Endothelial cell of umbilical vein (primary cell): Measurements from ENCODE around the gene MDM1. TPM values are rescaled to one million over a fixed set of nuclear protein-coding genes. Genes with fewer than 3 reads are reported as not detected.

ENCODE experiments used
- BruUV-seq: library from RNA; stranded (reverse); fragments of 400-500 nt; replicated peaks from 2 replicates; lab custom pipeline; 2021; lab: Mats Ljungman, UMichigan
- CTCF ChIA-PET: fragments of 300-600, 350-600 bp; sonication (Branson Sonifier 250); formaldehyde crosslinking; loops from one replicate; lab custom pipeline; 2021; ENCODE audit warnings: antibody characterized with exemption, inconsistent platforms; lab: Charles Lee
- POLR2A ChIA-PET: fragments of 300-600, 350-600 bp; sonication (Branson Sonifier 250); formaldehyde crosslinking; loops from one replicate; lab custom pipeline; 2021; ENCODE audit warnings: antibody characterized with exemption, inconsistent platforms; lab: Charles Lee
- DNase-seq: peaks from one replicate; pipeline ENCODE4 v3.0.0-alpha.2; 2011; ENCODE audit warnings: low read depth, low spot score
- FAIRE-seq: peaks from 2 replicates; lab custom pipeline; 2011; peaks lifted over from hg19 to GRCh38; lab: Jason Lieb, UNC
- H2AFZ ChIP-seq: 2 replicates; pipeline ENCODE4 v1.6.0; 2012; ENCODE audit warnings: low read depth, low read length, control low read depth, inconsistent platforms
- H3K27ac ChIP-seq: 2 replicates; pipeline ENCODE4 v1.5.1; 2011; ENCODE audit warnings: low read depth, mild to moderate bottlenecking, control low read depth, low read length, moderate library complexity; ENCODE audit not compliant: insufficient read depth
- H3K27me3 ChIP-seq, 2 experiments: 2 replicates each; pipeline versions ENCODE4 v1.6.0 to v1.6.1; 2011; ENCODE audit warnings: low read length in 2 of 2, mixed read lengths in 1 of 2; ENCODE audit not compliant: control insufficient read depth in 2 of 2, insufficient read depth in 2 of 2
- H3K36me3 ChIP-seq, 2 experiments: 2 replicates in 1 of 2; 3 replicates in 1 of 2; pipeline ENCODE4 v1.5.1; 2011; ENCODE audit warnings: low read length in 2 of 2, mild to moderate bottlenecking in 1 of 2, moderate library complexity in 1 of 2; ENCODE audit not compliant: control insufficient read depth in 2 of 2, insufficient read depth in 2 of 2; ENCODE audit errors: extremely low read depth in 1 of 2
- H3K4me1 ChIP-seq: 3 replicates; pipeline ENCODE4 v1.5.1; 2011; ENCODE audit warnings: mild to moderate bottlenecking, low read length; ENCODE audit not compliant: control insufficient read depth, insufficient read depth; ENCODE audit errors: extremely low read depth
- H3K4me2 ChIP-seq: 2 replicates; pipeline ENCODE4 v1.6.1; 2011; ENCODE audit warnings: low read length, control low read depth, mixed read lengths; ENCODE audit not compliant: insufficient read depth
- H3K4me3 ChIP-seq, 3 experiments: fragments of 200-600 bp in 1 of 3; sonication (generic), shearing (Covaris generic) in 1 of 3; replicated peaks in 1 of 3; 2 replicates each; pipeline ENCODE4 v1.5.1; 2011 to 2016; ENCODE audit warnings: control low read depth in 3 of 3, low read length in 3 of 3, mild to moderate bottlenecking in 2 of 3, inconsistent platforms in 1 of 3, low read depth in 1 of 3, moderate library complexity in 1 of 3; ENCODE audit not compliant: insufficient read depth in 1 of 3
- H3K79me2 ChIP-seq: 2 replicates; pipeline ENCODE4 v1.6.0; 2012; ENCODE audit warnings: low read length, inconsistent platforms; ENCODE audit not compliant: control insufficient read depth, insufficient read depth
- H3K9ac ChIP-seq: replicated peaks from 2 replicates; pipeline ENCODE3; 2011; ENCODE audit warnings: low read length, control low read depth; ENCODE audit not compliant: insufficient read depth; ENCODE audit errors: extremely low read depth
- H3K9me1 ChIP-seq: replicated peaks from 3 replicates; pipeline ENCODE4 v1.6.0; 2011; ENCODE audit warnings: mild to moderate bottlenecking, low read length; ENCODE audit not compliant: control insufficient read depth, insufficient read depth; ENCODE audit errors: extremely low read depth
- H3K9me3 ChIP-seq: replicated peaks from 2 replicates; pipeline ENCODE4 v1.5.1; 2012; ENCODE audit warnings: low read length, inconsistent platforms; ENCODE audit not compliant: control insufficient read depth, insufficient read depth
- H4K20me1 ChIP-seq: replicated peaks from 2 replicates; pipeline ENCODE3; 2011; ENCODE audit warnings: mild to moderate bottlenecking, low read length; ENCODE audit not compliant: control insufficient read depth, insufficient read depth; ENCODE audit errors: extremely low read depth
- EZH2 ChIP-seq: IDR thresholded peaks from 2 replicates; pipeline ENCODE4 v1.6.1; 2012; ENCODE audit warnings: borderline replicate concordance, low read depth, mild to moderate bottlenecking, moderate library complexity, low read length, inconsistent platforms; ENCODE audit not compliant: severe bottlenecking
- FOS ChIP-seq: IDR thresholded peaks from 2 replicates; pipeline ENCODE4 v1.6.1; 2011; ENCODE audit warnings: mild to moderate bottlenecking, low read length, moderate library complexity, borderline replicate concordance; ENCODE audit not compliant: insufficient read depth
- GATA2 ChIP-seq: IDR thresholded peaks from 2 replicates; pipeline ENCODE4 v1.7.0; 2011; ENCODE audit warnings: low read depth, mild to moderate bottlenecking, moderate library complexity, mixed read lengths, low read length; ENCODE audit not compliant: insufficient read length, insufficient read depth
- JUN ChIP-seq: IDR thresholded peaks from 2 replicates; pipeline ENCODE4 v1.6.1; 2011; ENCODE audit warnings: borderline replicate concordance, low read depth; ENCODE audit not compliant: insufficient read length, insufficient read depth
- MYC ChIP-seq: IDR thresholded peaks from one replicate; pipeline ENCODE4 v1.6.1; 2011; ENCODE audit warnings: mild to moderate bottlenecking, low read depth, low read length
- POLR2A ChIP-seq: IDR thresholded peaks from 2 replicates; pipeline ENCODE4 v1.6.1; 2012; ENCODE audit warnings: low read depth, mild to moderate bottlenecking, control low read depth, low read length
- POLR2AphosphoS5 ChIP-seq: IDR thresholded peaks from 2 replicates; pipeline ENCODE4 v1.6.1; 2012; ENCODE audit warnings: low read depth, mild to moderate bottlenecking, control low read depth, low read length, moderate library complexity; ENCODE audit not compliant: insufficient read depth
- dilution Hi-C: fragments of 300-500 bp; cut with MboI; formaldehyde crosslinking; loops from one replicate; pipeline ENCODE4 v1.15.0; 2019; ENCODE audit warnings: low sequenced_read_pairs; ENCODE audit not compliant: extremely low pct_ligation_motif_present
- intact Hi-C: fragments of 100-400 bp; cut with micrococcal nuclease; formaldehyde crosslinking; loops from one replicate; pipeline ENCODE4 v1.10.0; 2022
- polyA plus RNA-seq, 4 experiments: library from polyadenylated mRNA; depleted of rRNA in 3 of 4; stranded (reverse) in 3 of 4; unstranded in 1 of 4; fragments of >200 nt; gene quantifications; 2 replicates each; pipeline versions ENCODE4 v1.2.1 to v1.2.3, GENCODE V29; 2011 to 2012; ENCODE audit warnings: missing spikeins in 1 of 4
- total RNA-seq: library from RNA; stranded (reverse); gene quantifications from 2 replicates; pipeline ENCODE4 v1.2.3, GENCODE V29; 2021
- TF ChIP-seq, protein P1 (sequence below): IDR thresholded peaks from 2 replicates; pipeline ENCODE4 v1.6.1; 2011; ENCODE audit not compliant: insufficient read depth, insufficient read length
- TF ChIP-seq, protein P2 (sequence below), 2 donors: IDR thresholded peaks; 1 replicate in 1 of 2; 2 replicates in 1 of 2; pipeline ENCODE4 v1.5.1; 2011; ENCODE audit warnings: low read length in 2 of 2, mild to moderate bottlenecking in 2 of 2, moderate library complexity in 2 of 2, control low read depth in 1 of 2, inconsistent platforms in 1 of 2, low read depth in 1 of 2; ENCODE audit not compliant: insufficient read depth in 1 of 2; ENCODE audit errors: extremely low read depth in 1 of 2

MDM1 gene
- total and polyA plus RNA-seq, 2 donors (not counting 3 experiments of a cell fraction or from before 2014, with no cell fraction given): 4.3 to 12.5 TPM

DNA sequence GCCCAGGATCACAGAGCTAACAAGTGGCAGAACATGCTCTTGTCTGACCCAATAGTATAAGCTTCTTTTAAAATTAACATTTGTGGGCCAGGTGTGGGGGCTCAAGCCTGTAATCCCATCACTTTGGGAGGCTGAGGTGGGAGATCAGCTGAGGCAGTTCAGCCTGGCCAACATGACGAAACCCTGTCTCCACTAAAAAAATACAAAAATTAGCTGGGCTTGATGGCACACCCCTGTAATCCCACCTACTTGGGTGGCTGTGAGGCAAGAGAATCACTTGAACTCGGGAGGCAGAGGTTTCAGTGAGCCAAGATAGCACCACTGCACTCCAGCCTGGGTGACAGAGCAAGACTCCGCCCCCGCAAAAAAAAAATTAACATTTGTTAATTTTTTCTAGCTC is 45.8 kb downstream of the MDM1 start:
- no TSS peak for BruUV-seq
- dilution Hi-C loops: no loop called here

More for the DNA sequence above, 45.8 kb downstream of the MDM1 start:
- Histone ChIP-seq H3K27me3 (no peaks in the 10 kb centered on the region), H2AFZ (no peak overlapping the region), H3K27ac (no peak overlapping the region), H3K79me2 (no peaks in the 10 kb centered on the region), H3K9me1 (no peaks in the 10 kb centered on the region), H3K4me3 (no peak overlapping the region), H3K9me3 (no peaks in the 10 kb centered on the region), H3K36me3 (no peaks in the 10 kb centered on the region), H3K4me1 (no peaks in the 10 kb centered on the region), H4K20me1 (no peaks in the 10 kb centered on the region), H3K4me2 (no peak overlapping the region), H3K9ac (no peak overlapping the region)
- ChIA-PET POLR2A (no interaction called here), CTCF (interaction anchor here (1.0 kb wide), 1 partner anchor 31 kb away, joined by 3 read pairs; no protein-coding TSS in a partner anchor)
- TF ChIP-seq POLR2A (no peak), MYC (no peak), POLR2AphosphoS5 (no peak), JUN (no peak), EZH2 (no peak), GATA2 (no peak), FOS (no peak)
- TF ChIP-seq, protein P1, sequence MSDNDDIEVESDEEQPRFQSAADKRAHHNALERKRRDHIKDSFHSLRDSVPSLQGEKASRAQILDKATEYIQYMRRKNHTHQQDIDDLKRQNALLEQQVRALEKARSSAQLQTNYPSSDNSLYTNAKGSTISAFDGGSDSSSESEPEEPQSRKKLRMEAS: no peak
- TF ChIP-seq, protein P2, sequence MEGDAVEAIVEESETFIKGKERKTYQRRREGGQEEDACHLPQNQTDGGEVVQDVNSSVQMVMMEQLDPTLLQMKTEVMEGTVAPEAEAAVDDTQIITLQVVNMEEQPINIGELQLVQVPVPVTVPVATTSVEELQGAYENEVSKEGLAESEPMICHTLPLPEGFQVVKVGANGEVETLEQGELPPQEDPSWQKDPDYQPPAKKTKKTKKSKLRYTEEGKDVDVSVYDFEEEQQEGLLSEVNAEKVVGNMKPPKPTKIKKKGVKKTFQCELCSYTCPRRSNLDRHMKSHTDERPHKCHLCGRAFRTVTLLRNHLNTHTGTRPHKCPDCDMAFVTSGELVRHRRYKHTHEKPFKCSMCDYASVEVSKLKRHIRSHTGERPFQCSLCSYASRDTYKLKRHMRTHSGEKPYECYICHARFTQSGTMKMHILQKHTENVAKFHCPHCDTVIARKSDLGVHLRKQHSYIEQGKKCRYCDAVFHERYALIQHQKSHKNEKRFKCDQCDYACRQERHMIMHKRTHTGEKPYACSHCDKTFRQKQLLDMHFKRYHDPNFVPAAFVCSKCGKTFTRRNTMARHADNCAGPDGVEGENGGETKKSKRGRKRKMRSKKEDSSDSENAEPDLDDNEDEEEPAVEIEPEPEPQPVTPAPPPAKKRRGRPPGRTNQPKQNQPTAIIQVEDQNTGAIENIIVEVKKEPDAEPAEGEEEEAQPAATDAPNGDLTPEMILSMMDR (IDR thresholded peaks at IDR 0.05; ENCODE audit: extremely low read depth in 1 of 2, insufficient read depth in 1 of 2, low read depth in 1 of 2, low read length in 2 of 2): no peak
- no peak for FAIRE-seq
- no peak for DNase-seq
- intact Hi-C loops: no loop called here
